Limb (tissue), 2 donors: ENCODE measurements around the gene ARID5B.

Experiments used
- DNase-seq, 2 donors: peaks; one replicate each; pipeline ENCODE4 v3.0.0-alpha.2; 2016; ENCODE audit errors: extremely low spot score in 2 of 2

ARID5B gene

DNA sequence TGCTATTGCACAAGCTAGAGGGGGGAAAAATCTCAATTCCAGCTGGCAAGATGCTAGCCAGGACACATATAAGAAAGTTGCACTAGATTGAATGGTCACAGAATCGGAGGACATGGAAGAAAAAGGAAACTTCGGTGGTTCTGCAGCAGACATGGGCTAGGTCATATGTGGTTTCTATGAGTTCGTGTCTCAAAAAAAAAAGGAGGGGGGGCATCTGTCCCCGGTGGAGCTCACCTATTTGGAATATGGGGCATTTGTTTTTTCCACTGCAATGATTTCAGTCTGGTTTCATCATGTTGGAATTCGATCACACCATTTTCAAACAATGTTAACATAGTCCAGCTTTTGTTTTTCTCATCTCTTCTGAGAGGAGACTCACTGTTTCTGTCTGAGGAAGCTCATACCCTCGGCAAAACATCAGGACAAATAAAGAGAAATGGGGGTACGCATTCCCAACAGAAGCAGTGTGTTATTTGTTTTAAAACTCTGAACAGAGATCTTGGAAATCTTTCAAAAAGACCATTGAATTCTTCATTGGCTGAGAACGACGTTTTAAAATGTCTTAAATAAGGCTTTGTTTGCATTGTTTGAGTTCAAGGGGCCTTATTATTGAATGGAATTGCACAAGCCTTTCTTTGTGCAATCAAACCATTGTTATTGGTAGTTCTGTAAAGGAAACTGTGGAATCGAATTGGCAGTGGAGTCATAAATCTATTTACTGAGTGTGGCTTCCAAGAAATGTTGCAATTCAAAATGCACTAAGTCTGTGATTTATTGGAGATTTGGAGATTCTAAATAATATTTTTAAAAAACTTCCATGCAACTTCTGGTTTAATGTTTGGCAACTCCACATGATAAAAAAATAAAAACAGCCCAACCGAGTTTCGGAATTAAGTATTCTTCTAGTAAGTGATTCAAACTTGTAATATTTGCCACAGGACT is 194.0 kb downstream of the ARID5B start:
- no peak for DNase-seq

DNA sequence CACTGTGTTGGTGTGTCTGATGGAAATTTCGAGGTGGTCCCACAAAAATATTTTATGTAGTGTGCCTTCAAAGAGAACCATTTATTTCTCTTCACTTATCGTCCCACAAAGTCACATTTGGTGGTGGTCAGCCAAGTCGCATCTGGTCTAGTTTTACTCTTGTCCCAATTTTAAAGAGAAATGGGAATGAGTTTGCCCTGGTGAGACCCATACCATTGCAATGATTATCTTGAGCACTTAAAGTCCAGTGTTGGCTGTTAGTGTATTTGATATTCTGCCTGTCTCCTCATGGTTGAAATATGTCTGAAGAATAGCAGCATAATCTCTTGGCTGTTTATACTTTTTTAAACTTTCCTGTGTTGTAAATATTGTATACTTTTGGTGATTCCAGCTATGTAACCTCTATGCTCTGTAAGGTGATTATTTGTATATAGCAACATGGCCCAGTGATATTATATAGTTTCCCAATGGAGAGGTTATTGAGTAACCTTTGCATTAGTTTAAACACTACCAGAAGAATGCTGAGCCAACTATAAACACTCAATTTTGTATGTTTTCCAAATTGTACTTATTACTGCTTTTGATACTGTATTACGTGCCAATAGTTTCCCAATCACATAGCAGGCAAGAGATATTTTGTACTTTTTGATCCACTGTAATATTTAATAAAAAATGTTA is 194.9 kb downstream of the ARID5B start:
- no peak for DNase-seq

DNA sequence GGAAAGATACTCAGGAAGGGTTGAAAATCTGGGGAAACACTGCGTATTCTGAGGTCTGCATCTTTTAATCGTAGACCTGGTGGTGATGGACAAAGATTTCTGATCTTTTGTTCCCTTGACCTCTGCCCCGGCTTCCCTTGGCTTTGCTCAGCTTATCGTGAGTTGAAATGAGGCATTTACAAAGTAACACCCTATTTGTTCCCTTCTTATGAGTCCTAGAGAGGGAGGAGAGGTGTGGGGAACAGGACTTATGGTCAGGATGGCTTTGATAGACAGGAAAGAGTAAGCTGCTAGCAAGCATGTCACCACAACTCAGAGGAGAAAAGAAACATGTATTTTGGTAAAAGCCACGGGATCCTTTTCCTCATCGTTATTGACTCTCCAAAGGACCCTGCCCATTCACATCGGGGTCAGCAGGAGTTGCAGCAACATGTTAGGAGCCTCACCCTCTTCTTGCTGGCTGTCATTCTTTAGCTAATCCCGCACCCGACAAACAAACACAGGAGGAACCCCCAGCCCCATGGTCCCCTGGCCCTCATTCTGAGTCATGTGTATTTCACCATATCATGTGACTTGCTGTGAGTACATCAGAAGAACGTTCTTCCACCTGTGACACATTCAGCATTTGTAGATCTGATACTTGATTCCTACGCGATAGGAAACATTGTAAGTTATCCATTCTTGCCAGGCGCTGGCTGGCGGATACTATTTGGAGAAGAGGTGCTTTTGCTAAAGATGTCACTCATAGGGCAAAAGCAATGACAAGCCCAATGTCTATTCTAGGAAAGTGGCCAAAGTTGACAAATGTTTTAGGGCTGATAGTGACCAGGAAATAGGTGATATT is 197.0 kb downstream of the ARID5B start:
- DNase-seq: no peak

DNA sequence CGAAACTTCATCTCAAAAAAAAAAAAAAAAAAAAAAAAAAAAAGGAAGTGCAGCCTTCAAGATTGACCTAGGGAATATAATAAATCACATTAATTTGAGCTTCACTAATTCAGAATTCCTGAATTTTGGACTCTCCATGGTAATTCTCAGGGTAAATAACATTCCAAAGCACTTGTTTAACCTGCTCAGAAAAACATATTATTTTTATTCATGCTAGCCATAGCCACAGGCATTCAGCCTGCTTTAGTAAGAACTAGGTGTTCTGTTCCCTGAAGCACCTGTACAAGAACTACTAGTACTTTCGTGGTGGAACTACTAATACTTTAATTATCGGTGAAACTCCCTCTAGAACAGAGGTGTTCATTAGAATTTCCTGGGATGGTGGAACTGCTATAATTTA is 197.8 kb downstream of the ARID5B start:
- no peak for DNase-seq

DNA sequence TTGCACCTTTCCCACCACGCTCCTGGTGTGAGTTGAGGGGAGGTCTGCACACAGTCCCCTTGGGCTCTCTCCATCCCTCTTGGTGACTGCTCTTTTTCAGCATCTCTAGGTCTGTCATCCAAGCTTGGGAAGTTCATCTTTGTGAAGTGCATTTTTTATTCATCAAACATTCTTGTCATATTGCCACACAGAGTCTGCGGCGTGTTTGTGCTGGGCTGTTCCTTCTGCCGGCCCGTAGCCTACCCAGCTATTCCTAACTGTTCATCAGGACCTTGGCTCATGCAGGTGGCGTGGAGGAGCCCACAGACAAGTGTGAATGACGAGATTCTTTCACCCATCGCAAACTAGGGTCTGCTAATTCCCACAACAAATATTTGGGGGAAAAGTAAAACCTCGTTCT is 202.4 kb downstream of the ARID5B start:
- no peak for DNase-seq

DNA sequence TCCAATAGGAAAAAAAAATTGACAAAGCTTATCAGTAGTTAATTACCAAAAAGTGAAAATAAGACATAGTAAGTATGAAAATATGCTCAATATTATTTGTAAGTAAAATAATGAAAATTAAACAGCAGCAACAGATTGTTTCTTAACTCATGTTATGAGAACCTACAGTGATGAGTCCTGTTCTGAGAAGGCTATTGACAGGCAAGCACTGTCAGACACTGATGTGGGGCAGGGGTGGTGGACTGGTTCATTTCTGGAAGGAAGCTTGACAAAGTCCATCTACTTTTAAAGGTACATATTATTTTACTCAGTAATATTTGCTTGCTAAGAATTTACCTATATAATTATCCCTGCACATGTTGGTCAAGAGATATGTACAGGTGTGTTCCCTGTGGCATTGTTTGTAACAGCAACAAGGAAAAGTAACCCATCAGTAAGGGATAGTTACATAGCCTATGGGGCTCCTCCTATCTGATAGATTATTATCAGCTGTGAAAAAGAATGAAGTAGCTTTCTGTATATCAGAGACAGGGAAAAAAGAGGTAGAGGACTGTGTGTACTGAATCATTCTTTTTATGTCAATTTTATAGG is 205.5 kb downstream of the ARID5B start:
- no peak for DNase-seq

DNA sequence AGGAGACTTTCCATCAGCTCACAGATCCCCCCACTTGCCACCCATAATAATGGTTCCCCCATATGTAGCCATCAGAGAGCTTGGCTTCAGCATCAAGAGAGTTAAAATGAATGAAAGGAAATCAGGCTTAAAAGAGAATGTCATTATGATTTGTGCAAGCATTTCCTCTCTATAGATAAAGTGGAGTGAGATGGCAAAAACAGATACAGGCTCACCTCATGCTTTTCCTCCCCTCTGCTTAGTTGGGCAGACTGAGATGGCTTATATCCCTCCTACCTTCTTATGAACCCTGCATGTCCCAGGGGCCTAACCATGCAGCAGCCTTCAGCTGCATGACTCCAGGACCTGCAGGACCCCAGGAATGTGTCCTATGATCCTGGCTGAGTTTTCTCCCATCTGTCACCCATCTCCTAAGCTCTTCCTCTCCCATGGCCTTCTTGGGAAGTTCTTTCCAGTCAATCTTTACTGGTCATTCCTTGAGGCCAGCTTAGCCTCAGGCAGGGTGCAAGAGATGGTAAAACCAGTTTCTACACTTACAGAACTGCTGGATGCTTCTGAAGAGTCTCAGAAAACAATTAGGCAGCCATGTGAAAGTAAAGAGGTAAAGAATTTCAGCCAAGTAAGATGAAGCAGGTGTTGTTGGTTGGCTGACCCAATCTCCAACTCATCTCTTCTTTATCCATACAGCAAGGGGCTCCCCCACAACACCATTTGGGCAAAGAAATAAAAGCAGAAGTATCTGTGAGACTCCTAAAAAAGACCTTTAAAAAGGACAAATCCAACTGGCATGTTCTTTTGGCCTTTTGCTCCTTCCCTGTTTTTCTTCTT is 207.5 kb downstream of the ARID5B start:
- no peak for DNase-seq

DNA sequence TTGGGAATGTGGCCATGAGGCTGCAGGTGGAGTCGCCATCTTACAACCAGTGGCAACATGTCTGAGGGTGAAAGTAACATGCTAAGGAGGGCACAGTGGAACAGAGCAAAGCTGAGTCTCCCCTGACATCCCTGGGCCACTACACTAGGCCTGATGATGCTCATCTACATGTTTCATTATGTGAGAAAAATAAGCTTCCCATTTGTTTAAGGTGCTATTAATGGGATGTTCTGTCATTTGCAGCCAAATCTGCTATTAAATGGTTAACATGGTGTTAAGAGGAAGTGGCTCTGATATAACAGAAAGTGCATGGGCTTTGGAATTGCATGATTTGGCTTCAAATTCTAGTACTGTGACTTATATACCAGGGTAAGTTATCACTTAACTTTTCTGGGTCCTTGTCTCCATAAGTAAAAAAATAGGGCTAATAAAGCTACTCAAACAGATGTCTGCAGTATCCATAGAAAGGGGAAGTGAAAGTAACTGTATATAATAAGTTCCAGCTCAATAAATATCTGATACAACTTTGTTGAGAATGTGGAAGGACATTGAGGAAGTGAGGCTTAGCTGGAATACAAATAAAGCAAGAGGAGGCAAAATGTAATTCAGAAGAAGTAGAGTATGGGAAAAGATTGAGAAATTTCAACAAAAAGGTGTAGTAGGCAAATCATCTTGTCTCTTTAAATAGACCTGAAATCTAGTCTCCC is 208.2 kb downstream of the ARID5B start:
- no peak for DNase-seq

DNA sequence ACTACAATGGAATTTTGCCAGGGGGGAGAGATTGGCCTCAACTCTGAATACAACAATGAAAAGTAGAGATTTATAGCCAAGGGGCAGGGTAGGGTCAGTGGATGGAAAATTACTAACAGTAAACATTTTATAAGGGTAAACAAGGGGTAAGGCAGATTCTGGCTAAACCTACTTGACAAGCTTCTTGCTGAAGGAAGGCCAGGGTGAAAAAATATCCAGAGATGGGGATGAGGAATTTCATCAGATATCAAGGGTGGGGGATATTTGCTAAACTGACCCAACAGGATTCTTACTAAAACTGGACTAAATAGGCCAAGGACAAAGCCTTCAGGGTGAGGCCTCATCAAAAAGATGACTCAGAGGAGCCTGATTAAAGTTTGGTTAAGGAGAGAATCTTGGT is 210.8 kb downstream of the ARID5B start:
- DNase-seq: no peak

DNA sequence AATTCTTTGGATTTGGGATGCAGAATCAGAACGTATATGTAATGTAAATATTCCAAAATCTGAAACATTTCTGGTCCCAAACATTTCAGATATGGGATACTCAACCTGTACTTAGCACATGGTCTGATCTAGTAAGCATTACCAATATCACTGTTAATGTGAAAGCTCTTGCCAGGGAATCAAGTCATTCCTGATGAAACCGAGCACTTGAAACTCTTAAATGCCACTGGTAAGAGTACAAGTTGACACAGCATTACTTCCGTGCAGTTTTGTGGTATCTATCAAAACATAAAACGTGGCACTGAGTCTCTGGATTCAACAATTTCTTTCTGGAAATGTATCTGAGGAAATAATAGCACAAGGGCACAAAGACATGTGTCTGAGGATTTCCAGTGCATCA is 211.5 kb downstream of the ARID5B start:
- DNase-seq: no peak

DNA sequence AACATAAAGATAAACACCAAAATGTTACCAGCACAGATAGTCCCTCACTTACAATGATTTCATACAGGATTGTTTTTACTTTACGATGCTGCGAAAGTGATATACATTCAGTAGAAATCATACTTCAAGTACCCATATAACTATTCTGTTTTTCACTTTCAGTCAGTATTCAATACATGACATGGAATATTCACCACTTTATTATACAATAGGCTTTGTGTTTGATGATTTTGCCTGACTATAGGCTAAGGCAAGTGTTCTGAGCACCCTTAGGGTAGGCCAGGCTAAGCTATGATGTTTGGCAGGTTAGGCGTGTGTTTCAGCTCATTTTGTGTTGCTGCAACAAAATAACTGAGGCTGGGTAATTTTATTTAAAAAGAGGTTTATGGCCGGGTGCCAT is 212.2 kb downstream of the ARID5B start:
- DNase-seq: no peak

DNA sequence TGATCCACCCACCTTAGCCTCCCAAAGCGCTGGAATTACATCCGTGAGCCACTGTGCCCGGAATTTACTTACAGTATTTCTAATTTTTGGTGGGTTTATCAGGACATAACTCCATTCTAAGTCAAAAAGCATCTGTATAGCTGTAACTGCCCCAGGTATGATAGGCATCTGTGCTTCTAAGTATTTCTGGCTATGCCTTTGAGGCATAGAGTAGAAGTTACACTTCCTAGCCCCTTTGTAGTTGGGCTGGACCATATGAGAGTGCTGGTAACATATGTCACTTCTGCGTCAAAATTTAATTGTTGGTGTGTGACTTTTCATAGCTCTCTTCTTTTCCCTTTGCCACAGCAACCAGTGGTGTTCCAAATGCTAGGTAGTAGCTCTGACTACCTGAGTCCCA is 213.8 kb downstream of the ARID5B start:
- DNase-seq: no peak

DNA sequence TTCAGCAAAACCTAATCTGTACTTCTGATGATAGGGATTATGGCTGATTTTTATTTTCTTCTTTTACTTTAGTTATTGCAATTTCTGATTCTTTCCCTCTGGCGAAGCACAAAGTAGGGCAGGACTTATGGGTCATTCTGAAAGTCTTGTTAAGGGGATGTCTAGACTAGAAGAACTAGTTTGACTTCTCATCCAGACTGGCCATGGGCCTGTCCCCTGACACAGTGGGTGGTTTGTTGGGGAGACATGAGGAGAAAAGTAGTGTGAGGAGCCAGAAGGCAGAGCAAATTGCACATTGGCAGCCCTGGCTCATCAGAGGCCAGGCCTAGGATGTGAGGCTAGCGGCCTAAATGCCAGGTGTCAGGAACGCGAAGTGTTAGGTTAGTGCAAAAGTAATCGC is 214.3 kb downstream of the ARID5B start:
- no peak for DNase-seq

DNA sequence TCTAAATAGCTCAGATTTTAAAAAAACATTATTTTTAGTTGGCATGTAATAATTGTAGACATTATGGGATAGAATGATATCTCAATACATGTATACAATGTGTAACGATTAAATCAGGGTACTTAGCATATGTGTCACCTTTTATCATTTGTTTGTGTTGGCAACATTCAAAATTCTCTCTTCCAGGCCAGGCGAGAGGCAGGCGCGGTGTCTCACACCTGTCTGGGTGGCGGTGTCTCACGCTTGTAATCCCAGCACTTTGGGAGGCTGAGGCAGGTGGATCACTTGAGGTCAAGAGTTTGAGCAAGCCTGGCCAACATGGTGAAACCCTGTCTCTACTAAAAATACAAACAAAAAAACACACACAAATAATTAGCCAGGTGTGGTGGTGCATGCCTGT is 215.4 kb downstream of the ARID5B start:
- DNase-seq: no peak

DNA sequence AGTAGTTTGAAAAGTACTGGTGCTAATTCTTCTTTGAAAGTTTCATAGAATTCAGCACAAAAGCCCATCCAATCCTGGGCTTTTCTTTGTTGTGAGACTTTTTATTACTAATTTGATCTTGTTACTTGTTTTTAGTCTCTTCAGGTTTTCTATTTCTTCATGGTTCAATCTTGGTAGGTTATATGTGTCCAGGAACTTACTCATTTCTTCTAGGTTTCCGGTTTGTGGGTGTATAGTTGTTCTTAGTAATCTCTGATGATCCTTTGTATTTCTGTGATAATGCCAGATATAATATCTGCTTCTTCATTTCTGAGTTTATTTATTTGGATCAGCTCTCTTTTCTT is 219.7 kb downstream of the ARID5B start:
- no peak for DNase-seq

DNA sequence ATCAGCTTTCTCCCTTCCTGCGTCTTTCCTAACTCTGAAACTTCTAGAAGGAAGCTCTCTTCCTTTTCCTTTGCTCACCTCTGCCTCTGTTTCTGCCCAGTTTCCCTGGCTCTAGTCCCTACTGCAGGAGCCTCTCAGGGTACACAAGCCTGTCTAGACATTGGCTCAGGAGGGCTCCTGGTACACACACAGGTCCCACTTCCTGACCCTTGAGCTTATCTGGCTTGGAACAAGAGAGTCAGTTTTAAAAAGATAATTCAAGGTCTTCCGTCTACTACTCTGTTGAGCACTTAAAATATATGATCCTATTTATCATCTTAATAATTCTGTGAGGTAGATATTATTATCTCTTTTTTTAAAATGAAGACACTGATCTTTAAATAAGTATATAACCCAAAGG is 226.5 kb downstream of the ARID5B start:
- DNase-seq: no peak

DNA sequence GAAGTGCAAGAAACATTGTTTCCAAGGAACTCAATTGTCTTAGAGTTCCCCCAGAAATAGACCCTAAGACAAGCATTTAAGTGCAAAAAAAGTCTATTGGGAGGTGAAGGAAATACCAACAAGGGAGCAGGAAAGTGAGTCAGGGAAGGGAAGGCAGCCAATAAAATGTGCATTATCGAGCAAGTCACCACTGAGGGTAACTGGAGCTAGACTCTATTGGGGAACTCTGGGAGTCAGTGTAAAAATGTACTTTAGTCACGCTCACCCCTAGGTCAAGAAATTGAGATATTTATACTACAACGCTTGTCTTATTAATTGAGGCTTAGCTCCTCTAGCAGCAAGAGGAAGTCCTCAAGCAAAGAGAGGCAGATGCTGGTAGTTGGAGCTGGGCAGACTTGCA is 229.4 kb downstream of the ARID5B start:
- no peak for DNase-seq

DNA sequence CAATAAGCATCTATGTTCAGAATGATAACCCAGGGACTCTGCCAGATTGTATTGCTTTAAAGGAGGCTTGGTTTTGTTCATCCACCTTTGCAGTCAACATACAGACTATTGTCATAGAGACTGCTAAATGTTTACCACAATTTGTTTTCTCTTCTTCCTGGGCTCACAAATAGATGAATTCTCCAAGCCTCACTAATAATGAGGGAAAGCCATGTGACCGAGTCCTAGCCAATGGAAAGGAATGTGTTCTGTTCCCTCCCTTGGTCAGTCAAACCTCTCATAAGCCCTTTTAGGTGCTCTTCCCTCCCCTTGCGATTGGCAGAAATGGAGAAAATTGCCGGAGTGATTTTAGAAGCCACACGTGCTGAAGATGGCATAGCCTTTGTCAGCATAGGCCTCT is 230.2 kb downstream of the ARID5B start:
- no peak for DNase-seq

DNA sequence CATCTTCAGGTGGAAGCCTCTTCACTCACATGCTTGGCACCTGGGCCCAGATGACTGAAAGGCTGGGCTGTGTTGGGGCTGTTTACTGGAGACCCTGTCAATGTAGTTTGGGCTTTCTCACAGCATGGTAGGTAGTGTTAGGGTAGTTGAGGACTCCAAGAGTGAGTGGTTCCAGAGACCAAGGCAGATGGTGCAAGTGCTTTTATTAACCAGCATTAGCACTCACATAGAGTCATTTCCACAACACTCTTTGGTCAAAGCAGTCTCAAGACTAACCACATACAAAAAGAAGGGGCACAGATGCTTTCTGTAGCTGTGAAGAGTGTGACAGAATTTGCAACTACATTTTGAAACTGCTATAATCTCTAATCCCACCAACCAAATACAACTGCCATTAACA is 232.1 kb downstream of the ARID5B start:
- no peak for DNase-seq

DNA sequence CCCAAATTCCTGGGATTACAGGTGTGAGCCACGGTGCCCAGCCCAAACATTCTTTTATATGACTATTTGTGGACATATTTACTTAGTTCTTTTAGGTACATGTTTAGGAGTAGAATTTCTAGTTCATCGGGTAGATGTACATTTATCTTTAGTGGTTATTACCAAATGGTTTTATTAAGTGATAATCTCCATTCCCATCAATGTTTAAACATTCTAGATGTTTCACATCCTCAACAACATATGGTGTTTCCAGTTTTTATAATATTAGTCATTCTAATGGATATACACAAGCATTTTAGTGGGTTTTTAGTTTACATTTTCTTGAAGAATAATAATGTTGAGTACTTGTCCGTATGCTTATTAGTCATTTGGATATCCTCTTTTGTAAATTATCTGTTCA is 235.4 kb downstream of the ARID5B start:
- no peak for DNase-seq
